HepG2 (cell line): Measurements from ENCODE around the gene NPHS1. TPM values are rescaled to one million over a fixed set of nuclear protein-coding genes. Genes with fewer than 3 reads are reported as not detected.
A peak's percentile ranks its signal among the peaks of the same experiment; 100 is the strongest.

Experiments
- AKAP8 ChIP-seq: sonication (generic); formaldehyde crosslinking; IDR thresholded peaks from 2 replicates; pipeline ENCODE4 v1.5.1; 2020; ENCODE audit warnings: mild to moderate bottlenecking, missing genetic modification reagents
- CC2D1A ChIP-seq: sonication (generic); formaldehyde crosslinking; IDR thresholded peaks from 2 replicates; pipeline ENCODE4 v1.8.1; 2023; ENCODE audit warnings: mild to moderate bottlenecking, missing genetic modification reagents
- FOXM1 ChIP-seq: sonication (generic); formaldehyde crosslinking; IDR thresholded peaks from 2 replicates; pipeline ENCODE4 v1.5.0; 2020; ENCODE audit warnings: missing genetic modification reagents
- HHEX ChIP-seq: IDR thresholded peaks from 2 replicates; pipeline ENCODE4 v1.6.1; 2016; ENCODE audit warnings: control low read depth
- JUN ChIP-seq: sonication (generic); formaldehyde crosslinking; IDR thresholded peaks from 2 replicates; pipeline ENCODE4 v1.4.0; 2020; ENCODE audit warnings: mild to moderate bottlenecking, missing genetic modification reagents
- MAFF ChIP-seq: IDR thresholded peaks from 2 replicates; pipeline ENCODE4 v1.6.1; 2011; ENCODE audit warnings: low read depth, low read length, improper control_type of control experiment
- RBM22 ChIP-seq: fragments of 200-400 bp; formaldehyde crosslinking; optimal IDR thresholded peaks from 2 replicates; pipeline ENCODE3; 2017; ENCODE audit warnings: mild to moderate bottlenecking, low read length, moderate library complexity
- SAP130 ChIP-seq: IDR thresholded peaks from 2 replicates; pipeline ENCODE4 v1.6.1; 2016; ENCODE audit warnings: low read depth
- ZBTB8A ChIP-seq: sonication (generic); formaldehyde crosslinking; IDR thresholded peaks from 2 replicates; pipeline ENCODE4 v1.4.0; 2020; ENCODE audit warnings: mild to moderate bottlenecking, low read depth, missing genetic modification reagents, borderline replicate concordance
- ZNF143 ChIP-seq: sonication (generic); formaldehyde crosslinking; IDR thresholded peaks from 2 replicates; pipeline ENCODE4 v1.4.0; 2020; ENCODE audit warnings: missing genetic modification reagents
- ZNF253 ChIP-seq: sonication (generic); formaldehyde crosslinking; IDR thresholded peaks from 2 replicates; pipeline ENCODE4 v1.8.0; 2022; ENCODE audit warnings: mild to moderate bottlenecking, missing genetic modification reagents, borderline replicate concordance
- ZNF296 ChIP-seq: sonication (generic); formaldehyde crosslinking; conservative IDR thresholded peaks from 2 replicates; pipeline ENCODE4 v1.5.0; 2020; ENCODE audit warnings: mild to moderate bottlenecking, missing genetic modification reagents
- ZNF414 ChIP-seq: sonication (generic); formaldehyde crosslinking; IDR thresholded peaks from 2 replicates; pipeline ENCODE4 v1.5.0; 2020; ENCODE audit warnings: missing genetic modification reagents
- ZNF747 ChIP-seq: sonication (generic); formaldehyde crosslinking; IDR thresholded peaks from 2 replicates; pipeline ENCODE4 v1.8.1; 2023; ENCODE audit warnings: missing genetic modification reagents, mild to moderate bottlenecking, borderline replicate concordance
- polyA plus RNA-seq, 8 experiments: library from polyadenylated mRNA; depleted of rRNA in 3 of 8; stranded (reverse) in 7 of 8; unstranded in 1 of 8; fragments of >200 nt; fragmentation: Illumina TruSeq in 4 of 8; extraction: Trizol in 4 of 8; gene quantifications; 2 replicates each; pipeline versions ENCODE4 v1.2.1 to v1.2.3, GENCODE V29; 2011 to 2016; ENCODE audit warnings: low read depth in 4 of 8, missing spikeins in 1 of 8, mixed read lengths in 1 of 8; ENCODE audit not compliant: insufficient read depth in 1 of 8
- total RNA-seq, 5 experiments: library from RNA; depleted of rRNA; stranded (reverse); fragments of >200 nt; fragmentation: Illumina TruSeq; extraction: Trizol; gene quantifications; 2 replicates each; pipeline ENCODE4 v1.2.3, GENCODE V29; 2016; ENCODE audit warnings: low read depth in 1 of 5
- TF ChIP-seq, protein P1 (sequence below): sonication (generic); formaldehyde crosslinking; IDR thresholded peaks from 2 replicates; pipeline ENCODE4 v1.4.0; 2020; ENCODE audit warnings: missing genetic modification reagents
- TF ChIP-seq, protein P2 (sequence below): sonication (generic); formaldehyde crosslinking; IDR thresholded peaks from 2 replicates; pipeline ENCODE4 v1.5.0; 2020; ENCODE audit warnings: mild to moderate bottlenecking, missing genetic modification reagents
- TF ChIP-seq, protein P3 (sequence below): fragments of 450-650 bp; IDR thresholded peaks from 2 replicates; pipeline ENCODE4 v1.6.1; 2017; ENCODE audit warnings: mild to moderate bottlenecking
- TF ChIP-seq, protein P4 (sequence below): sonication (generic); formaldehyde crosslinking; IDR thresholded peaks from 2 replicates; pipeline ENCODE4 v1.4.0; 2020; ENCODE audit warnings: low read depth, missing genetic modification reagents

NPHS1 gene
- total and polyA plus RNA-seq, 2 of the 13 experiments (the other 11 are each of a cell fraction or from before 2014, with no cell fraction given): not detected

DNA sequence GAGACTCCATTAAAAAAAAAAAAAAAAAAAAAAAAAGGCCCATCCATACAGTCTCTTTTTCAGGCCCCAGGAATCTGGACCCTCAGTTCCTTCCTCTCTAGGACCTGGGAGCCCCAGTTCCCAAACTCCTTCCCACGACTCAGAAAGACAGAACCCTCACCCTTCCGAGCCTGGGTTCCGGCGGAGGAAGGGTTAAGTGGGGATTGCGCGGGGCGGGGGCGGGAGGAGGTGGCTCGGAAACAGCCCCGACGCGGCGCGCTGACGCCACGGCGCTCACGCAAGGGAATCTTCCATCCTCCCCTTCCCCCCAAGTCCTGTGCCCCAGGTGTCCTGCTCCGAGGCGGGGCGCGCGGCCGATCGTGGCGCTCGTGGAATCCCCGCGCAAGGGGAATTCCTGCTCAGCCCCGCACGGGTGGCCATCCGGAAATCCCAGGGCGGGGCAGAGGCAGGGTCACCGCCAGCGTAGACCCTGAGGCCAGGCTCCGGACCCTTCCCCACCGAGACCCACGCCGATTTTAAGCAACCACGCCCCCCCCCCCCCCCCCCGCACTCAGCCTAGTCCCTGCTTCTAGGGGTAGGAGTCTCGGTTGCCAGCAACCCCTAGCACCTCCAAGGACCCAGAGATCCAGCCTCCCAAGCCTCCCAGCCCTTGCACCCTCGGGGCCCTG is 47.4 kb upstream of the NPHS1 start (continued):
- TF ChIP-seq FOXM1 (CRISPR knock-in tag): no peak
- TF ChIP-seq, protein P1, sequence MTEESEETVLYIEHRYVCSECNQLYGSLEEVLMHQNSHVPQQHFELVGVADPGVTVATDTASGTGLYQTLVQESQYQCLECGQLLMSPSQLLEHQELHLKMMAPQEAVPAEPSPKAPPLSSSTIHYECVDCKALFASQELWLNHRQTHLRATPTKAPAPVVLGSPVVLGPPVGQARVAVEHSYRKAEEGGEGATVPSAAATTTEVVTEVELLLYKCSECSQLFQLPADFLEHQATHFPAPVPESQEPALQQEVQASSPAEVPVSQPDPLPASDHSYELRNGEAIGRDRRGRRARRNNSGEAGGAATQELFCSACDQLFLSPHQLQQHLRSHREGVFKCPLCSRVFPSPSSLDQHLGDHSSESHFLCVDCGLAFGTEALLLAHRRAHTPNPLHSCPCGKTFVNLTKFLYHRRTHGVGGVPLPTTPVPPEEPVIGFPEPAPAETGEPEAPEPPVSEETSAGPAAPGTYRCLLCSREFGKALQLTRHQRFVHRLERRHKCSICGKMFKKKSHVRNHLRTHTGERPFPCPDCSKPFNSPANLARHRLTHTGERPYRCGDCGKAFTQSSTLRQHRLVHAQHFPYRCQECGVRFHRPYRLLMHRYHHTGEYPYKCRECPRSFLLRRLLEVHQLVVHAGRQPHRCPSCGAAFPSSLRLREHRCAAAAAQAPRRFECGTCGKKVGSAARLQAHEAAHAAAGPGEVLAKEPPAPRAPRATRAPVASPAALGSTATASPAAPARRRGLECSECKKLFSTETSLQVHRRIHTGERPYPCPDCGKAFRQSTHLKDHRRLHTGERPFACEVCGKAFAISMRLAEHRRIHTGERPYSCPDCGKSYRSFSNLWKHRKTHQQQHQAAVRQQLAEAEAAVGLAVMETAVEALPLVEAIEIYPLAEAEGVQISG (CRISPR knock-in tag): peak; percentile 32
- TF ChIP-seq MAFF: no peak
- TF ChIP-seq ZBTB8A: no peak
- TF ChIP-seq AKAP8 (CRISPR knock-in tag): no peak
- TF ChIP-seq HHEX: no peak
- TF ChIP-seq, protein P2, sequence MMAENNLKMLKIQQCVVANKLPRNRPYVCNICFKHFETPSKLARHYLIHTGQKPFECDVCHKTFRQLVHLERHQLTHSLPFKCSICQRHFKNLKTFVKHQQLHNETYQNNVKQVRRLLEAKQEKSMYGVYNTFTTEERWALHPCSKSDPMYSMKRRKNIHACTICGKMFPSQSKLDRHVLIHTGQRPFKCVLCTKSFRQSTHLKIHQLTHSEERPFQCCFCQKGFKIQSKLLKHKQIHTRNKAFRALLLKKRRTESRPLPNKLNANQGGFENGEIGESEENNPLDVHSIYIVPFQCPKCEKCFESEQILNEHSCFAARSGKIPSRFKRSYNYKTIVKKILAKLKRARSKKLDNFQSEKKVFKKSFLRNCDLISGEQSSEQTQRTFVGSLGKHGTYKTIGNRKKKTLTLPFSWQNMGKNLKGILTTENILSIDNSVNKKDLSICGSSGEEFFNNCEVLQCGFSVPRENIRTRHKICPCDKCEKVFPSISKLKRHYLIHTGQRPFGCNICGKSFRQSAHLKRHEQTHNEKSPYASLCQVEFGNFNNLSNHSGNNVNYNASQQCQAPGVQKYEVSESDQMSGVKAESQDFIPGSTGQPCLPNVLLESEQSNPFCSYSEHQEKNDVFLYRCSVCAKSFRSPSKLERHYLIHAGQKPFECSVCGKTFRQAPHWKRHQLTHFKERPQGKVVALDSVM (CRISPR knock-in tag): no peak
- TF ChIP-seq ZNF143: no peak
- TF ChIP-seq, protein P3, sequence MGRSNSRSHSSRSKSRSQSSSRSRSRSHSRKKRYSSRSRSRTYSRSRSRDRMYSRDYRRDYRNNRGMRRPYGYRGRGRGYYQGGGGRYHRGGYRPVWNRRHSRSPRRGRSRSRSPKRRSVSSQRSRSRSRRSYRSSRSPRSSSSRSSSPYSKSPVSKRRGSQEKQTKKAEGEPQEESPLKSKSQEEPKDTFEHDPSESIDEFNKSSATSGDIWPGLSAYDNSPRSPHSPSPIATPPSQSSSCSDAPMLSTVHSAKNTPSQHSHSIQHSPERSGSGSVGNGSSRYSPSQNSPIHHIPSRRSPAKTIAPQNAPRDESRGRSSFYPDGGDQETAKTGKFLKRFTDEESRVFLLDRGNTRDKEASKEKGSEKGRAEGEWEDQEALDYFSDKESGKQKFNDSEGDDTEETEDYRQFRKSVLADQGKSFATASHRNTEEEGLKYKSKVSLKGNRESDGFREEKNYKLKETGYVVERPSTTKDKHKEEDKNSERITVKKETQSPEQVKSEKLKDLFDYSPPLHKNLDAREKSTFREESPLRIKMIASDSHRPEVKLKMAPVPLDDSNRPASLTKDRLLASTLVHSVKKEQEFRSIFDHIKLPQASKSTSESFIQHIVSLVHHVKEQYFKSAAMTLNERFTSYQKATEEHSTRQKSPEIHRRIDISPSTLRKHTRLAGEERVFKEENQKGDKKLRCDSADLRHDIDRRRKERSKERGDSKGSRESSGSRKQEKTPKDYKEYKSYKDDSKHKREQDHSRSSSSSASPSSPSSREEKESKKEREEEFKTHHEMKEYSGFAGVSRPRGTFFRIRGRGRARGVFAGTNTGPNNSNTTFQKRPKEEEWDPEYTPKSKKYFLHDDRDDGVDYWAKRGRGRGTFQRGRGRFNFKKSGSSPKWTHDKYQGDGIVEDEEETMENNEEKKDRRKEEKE: no peak
- no peak for TF ChIP-seq JUN (CRISPR knock-in tag)
- TF ChIP-seq RBM22: no peak
- no peak for TF ChIP-seq ZNF747 (CRISPR knock-in tag)
- no peak for TF ChIP-seq ZNF253 (CRISPR knock-in tag)
- TF ChIP-seq SAP130 (CRISPR knock-in tag): peak; percentile 72; the same call in 1 of the 2 replicates
- no peak for TF ChIP-seq ZNF296 (CRISPR knock-in tag)
- TF ChIP-seq ZNF414 (CRISPR knock-in tag): peak; percentile 51; the same call in 1 of the 2 replicates
- TF ChIP-seq, protein P4, sequence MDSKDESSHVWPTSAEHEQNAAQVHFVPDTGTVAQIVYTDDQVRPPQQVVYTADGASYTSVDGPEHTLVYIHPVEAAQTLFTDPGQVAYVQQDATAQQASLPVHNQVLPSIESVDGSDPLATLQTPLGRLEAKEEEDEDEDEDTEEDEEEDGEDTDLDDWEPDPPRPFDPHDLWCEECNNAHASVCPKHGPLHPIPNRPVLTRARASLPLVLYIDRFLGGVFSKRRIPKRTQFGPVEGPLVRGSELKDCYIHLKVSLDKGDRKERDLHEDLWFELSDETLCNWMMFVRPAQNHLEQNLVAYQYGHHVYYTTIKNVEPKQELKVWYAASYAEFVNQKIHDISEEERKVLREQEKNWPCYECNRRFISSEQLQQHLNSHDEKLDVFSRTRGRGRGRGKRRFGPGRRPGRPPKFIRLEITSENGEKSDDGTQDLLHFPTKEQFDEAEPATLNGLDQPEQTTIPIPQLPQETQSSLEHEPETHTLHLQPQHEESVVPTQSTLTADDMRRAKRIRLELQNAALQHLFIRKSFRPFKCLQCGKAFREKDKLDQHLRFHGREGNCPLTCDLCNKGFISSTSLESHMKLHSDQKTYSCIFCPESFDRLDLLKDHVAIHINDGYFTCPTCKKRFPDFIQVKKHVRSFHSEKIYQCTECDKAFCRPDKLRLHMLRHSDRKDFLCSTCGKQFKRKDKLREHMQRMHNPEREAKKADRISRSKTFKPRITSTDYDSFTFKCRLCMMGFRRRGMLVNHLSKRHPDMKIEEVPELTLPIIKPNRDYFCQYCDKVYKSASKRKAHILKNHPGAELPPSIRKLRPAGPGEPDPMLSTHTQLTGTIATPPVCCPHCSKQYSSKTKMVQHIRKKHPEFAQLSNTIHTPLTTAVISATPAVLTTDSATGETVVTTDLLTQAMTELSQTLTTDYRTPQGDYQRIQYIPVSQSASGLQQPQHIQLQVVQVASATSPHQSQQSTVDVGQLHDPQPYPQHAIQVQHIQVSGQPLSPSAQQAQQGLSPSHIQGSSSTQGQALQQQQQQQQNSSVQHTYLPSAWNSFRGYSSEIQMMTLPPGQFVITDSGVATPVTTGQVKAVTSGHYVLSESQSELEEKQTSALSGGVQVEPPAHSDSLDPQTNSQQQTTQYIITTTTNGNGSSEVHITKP (CRISPR knock-in tag): 0 out of 2 replicates have a peak, but pooled peaks have one; percentile 20
- TF ChIP-seq CC2D1A: no peak
